HG03460 (cell line): ENCODE measurements around the gene IL2RA.
"Not testable (repeated sequence)": the region's sequence is repeated elsewhere in the genome, so short reads cannot be mapped to it uniquely, and the experiment has no call there.

ENCODE experiments used
- ATAC-seq: cut with Tn5 transposase; IDR thresholded peaks from one replicate; pipeline ENCODE4 v1.9.1; 2021; ENCODE audit not compliant: unreplicated experiment

IL2RA gene

DNA sequence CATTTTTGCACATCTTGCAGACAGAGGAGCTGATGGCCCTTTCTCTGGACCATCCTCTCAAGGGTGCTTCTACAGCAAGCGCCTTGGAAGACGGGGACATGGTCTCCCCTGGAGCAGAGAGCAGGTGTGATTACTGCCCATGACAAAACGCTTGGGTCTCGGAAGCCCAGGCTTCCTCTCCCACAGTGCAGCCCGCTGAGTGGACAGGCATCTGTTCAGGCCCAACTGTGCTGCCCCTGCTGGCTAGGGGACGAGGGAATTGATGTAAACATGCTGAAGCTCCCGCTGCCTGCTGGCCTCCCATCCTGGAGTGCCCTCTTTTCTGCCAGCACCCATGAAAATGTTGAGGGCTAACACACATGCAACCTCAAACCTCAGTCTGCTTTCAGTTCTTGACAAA is 99.1 kb downstream of the IL2RA start:
- ATAC-seq, result no peak

GRCh38 chr10:5962358-5962940 is 99.7 kb downstream of the IL2RA start:
- ATAC-seq, result not testable (repeated sequence)

- no peak for ATAC-seq
These were observed 100.6 kb downstream of the IL2RA start for GRCh38 chr10:5961405-5962100.

DNA sequence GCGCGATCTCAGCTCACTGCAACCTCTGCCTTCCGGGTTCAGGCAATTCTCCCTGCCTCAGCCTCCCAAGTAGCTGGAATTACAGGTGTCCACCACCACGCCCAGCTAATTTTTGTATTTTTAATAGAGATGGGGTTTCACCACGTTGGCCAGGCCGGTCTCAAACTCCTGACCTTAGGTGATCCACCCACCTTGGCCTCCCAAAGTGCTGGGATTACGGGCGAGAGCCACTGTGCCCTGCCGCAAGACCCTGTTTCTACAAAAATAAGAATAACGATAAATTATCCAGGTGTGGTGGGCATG is 101.2 kb downstream of the IL2RA start:
- ATAC-seq, result not testable (repeated sequence)
